H1 (cell line): ENCODE data around the gene GNLY. TPM values are rescaled to one million over a fixed set of nuclear protein-coding genes. Genes with fewer than 3 reads are reported as not detected.

Experiments used
- CBX8 ChIP-seq: fragments of 300-800, 300-1000 bp; sonication (generic); IDR thresholded peaks from 2 replicates; pipeline ENCODE4 v1.7.1; 2016; ENCODE audit warnings: low read depth, low read length, borderline replicate concordance
- EP300 ChIP-seq, 2 experiments: IDR thresholded peaks; 1 replicate in 1 of 2; 2 replicates in 1 of 2; pipeline ENCODE4 v1.6.1; 2011 to 2012; ENCODE audit warnings: low read depth in 2 of 2, low read length in 2 of 2, mild to moderate bottlenecking in 2 of 2, borderline replicate concordance in 1 of 2, inconsistent platforms in 1 of 2, moderate library complexity in 1 of 2
- GABPA ChIP-seq: IDR thresholded peaks from 2 replicates; pipeline ENCODE4 v1.6.1; 2011; ENCODE audit warnings: mild to moderate bottlenecking, low read length, moderate library complexity, borderline replicate concordance; ENCODE audit not compliant: insufficient read depth
- HDAC6 ChIP-seq: IDR thresholded peaks from one replicate; pipeline ENCODE4 v1.7.1; 2012; ENCODE audit warnings: low read depth, mild to moderate bottlenecking, inconsistent platforms, low read length, moderate library complexity
- NRF1 ChIP-seq: IDR thresholded peaks from 2 replicates; pipeline ENCODE4 v1.6.1; 2011; ENCODE audit warnings: mild to moderate bottlenecking, low read depth, low read length, improper control_type of control experiment
- SIN3A ChIP-seq, 2 experiments: IDR thresholded peaks in 1 of 2; conservative IDR thresholded peaks in 1 of 2; 2 replicates each; pipeline ENCODE4 v1.6.1; 2011 to 2012; ENCODE audit warnings: low read length in 2 of 2, improper control_type of control experiment in 1 of 2, low read depth in 1 of 2, mild to moderate bottlenecking in 1 of 2
- polyA plus RNA-seq, 7 experiments: library from polyadenylated mRNA; depleted of rRNA in 3 of 7; stranded (reverse) in 5 of 7; unstranded in 2 of 7; fragments of >200 nt in 5 of 7; fragments of 200-250 nt in 2 of 7; gene quantifications; 1 replicate in 5 of 7; 2 replicates in 1 of 7; 4 replicates in 1 of 7; pipeline versions ENCODE4 v1.2.1 to v1.2.3, GENCODE V29; 2011 to 2013; ENCODE audit warnings: missing spikeins in 2 of 7, mixed read lengths in 2 of 7
- total RNA-seq: library from RNA; stranded (reverse); fragmentation: NEBNext Ultra II Directional; extraction: Animal tissue kit (Norgen Biotek cat#: 25700); gene quantifications from 2 replicates; pipeline ENCODE4 v1.2.1, GENCODE V29; 2021
- TF ChIP-seq, protein P1 (sequence below): fragments of 300-600 bp; sonication (generic); IDR thresholded peaks from 2 replicates; pipeline ENCODE4 v1.7.1; 2012; ENCODE audit warnings: low read length, moderate library complexity, mild to moderate bottlenecking, inconsistent platforms; ENCODE audit not compliant: insufficient replicate concordance
- TF ChIP-seq, protein P2 (sequence below): IDR thresholded peaks from 2 replicates; pipeline ENCODE4 v1.6.1; 2011; ENCODE audit warnings: low read depth, mild to moderate bottlenecking, low read length; ENCODE audit not compliant: insufficient read depth
- TF ChIP-seq, protein P3 (sequence below): IDR thresholded peaks from 2 replicates; pipeline ENCODE4 v1.6.1; 2011; ENCODE audit warnings: low read length, improper control_type of control experiment

GNLY gene
- total and polyA plus RNA-seq, 2 of the 8 experiments (the other 6 are each of a cell fraction or from before 2014, with no cell fraction given): 0.03 TPM; not detected in 1

DNA sequence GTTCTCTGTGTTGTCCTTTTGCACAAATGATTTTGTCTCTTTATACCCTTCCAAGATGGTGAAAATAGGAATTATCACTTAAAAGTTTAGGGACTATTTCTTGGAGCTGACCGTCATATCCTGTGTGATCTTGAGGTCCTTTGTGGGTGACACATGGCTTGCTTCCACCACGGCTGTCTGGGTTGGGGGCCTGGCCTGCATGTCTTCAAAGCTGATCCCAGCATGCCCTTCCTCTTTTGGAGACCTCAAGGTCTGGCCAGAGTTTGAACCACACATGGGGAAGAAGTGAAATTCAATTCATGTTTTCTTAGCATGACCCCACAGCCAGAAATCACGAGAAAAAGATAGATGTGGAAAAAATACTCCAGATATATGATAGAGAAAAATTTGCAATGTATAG lies 40.2 kb upstream of the GNLY start (continued):
- TF ChIP-seq, protein P1, sequence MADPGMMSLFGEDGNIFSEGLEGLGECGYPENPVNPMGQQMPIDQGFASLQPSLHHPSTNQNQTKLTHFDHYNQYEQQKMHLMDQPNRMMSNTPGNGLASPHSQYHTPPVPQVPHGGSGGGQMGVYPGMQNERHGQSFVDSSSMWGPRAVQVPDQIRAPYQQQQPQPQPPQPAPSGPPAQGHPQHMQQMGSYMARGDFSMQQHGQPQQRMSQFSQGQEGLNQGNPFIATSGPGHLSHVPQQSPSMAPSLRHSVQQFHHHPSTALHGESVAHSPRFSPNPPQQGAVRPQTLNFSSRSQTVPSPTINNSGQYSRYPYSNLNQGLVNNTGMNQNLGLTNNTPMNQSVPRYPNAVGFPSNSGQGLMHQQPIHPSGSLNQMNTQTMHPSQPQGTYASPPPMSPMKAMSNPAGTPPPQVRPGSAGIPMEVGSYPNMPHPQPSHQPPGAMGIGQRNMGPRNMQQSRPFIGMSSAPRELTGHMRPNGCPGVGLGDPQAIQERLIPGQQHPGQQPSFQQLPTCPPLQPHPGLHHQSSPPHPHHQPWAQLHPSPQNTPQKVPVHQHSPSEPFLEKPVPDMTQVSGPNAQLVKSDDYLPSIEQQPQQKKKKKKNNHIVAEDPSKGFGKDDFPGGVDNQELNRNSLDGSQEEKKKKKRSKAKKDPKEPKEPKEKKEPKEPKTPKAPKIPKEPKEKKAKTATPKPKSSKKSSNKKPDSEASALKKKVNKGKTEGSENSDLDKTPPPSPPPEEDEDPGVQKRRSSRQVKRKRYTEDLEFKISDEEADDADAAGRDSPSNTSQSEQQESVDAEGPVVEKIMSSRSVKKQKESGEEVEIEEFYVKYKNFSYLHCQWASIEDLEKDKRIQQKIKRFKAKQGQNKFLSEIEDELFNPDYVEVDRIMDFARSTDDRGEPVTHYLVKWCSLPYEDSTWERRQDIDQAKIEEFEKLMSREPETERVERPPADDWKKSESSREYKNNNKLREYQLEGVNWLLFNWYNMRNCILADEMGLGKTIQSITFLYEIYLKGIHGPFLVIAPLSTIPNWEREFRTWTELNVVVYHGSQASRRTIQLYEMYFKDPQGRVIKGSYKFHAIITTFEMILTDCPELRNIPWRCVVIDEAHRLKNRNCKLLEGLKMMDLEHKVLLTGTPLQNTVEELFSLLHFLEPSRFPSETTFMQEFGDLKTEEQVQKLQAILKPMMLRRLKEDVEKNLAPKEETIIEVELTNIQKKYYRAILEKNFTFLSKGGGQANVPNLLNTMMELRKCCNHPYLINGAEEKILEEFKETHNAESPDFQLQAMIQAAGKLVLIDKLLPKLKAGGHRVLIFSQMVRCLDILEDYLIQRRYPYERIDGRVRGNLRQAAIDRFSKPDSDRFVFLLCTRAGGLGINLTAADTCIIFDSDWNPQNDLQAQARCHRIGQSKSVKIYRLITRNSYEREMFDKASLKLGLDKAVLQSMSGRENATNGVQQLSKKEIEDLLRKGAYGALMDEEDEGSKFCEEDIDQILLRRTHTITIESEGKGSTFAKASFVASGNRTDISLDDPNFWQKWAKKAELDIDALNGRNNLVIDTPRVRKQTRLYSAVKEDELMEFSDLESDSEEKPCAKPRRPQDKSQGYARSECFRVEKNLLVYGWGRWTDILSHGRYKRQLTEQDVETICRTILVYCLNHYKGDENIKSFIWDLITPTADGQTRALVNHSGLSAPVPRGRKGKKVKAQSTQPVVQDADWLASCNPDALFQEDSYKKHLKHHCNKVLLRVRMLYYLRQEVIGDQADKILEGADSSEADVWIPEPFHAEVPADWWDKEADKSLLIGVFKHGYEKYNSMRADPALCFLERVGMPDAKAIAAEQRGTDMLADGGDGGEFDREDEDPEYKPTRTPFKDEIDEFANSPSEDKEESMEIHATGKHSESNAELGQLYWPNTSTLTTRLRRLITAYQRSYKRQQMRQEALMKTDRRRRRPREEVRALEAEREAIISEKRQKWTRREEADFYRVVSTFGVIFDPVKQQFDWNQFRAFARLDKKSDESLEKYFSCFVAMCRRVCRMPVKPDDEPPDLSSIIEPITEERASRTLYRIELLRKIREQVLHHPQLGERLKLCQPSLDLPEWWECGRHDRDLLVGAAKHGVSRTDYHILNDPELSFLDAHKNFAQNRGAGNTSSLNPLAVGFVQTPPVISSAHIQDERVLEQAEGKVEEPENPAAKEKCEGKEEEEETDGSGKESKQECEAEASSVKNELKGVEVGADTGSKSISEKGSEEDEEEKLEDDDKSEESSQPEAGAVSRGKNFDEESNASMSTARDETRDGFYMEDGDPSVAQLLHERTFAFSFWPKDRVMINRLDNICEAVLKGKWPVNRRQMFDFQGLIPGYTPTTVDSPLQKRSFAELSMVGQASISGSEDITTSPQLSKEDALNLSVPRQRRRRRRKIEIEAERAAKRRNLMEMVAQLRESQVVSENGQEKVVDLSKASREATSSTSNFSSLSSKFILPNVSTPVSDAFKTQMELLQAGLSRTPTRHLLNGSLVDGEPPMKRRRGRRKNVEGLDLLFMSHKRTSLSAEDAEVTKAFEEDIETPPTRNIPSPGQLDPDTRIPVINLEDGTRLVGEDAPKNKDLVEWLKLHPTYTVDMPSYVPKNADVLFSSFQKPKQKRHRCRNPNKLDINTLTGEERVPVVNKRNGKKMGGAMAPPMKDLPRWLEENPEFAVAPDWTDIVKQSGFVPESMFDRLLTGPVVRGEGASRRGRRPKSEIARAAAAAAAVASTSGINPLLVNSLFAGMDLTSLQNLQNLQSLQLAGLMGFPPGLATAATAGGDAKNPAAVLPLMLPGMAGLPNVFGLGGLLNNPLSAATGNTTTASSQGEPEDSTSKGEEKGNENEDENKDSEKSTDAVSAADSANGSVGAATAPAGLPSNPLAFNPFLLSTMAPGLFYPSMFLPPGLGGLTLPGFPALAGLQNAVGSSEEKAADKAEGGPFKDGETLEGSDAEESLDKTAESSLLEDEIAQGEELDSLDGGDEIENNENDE: no peak
- TF ChIP-seq, protein P2, sequence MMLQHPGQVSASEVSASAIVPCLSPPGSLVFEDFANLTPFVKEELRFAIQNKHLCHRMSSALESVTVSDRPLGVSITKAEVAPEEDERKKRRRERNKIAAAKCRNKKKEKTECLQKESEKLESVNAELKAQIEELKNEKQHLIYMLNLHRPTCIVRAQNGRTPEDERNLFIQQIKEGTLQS: no peak
- TF ChIP-seq CBX8 (no peak), SIN3A (conservative IDR thresholded peaks at IDR 0.05 in 1 of 2, IDR thresholded peaks at IDR 0.05 in 1 of 2; ENCODE audit: low read depth in 1 of 2, low read length in 2 of 2) (no peak), GABPA (no peak), EP300 (IDR thresholded peaks at IDR 0.05; ENCODE audit: borderline replicate concordance in 1 of 2, low read depth in 2 of 2, low read length in 2 of 2) (no peak), NRF1 (no peak), HDAC6 (no peak)
- TF ChIP-seq, protein P3, sequence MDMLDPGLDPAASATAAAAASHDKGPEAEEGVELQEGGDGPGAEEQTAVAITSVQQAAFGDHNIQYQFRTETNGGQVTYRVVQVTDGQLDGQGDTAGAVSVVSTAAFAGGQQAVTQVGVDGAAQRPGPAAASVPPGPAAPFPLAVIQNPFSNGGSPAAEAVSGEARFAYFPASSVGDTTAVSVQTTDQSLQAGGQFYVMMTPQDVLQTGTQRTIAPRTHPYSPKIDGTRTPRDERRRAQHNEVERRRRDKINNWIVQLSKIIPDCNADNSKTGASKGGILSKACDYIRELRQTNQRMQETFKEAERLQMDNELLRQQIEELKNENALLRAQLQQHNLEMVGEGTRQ: no peak
